Activated CD4-positive, alpha-beta T cell treated with anti-CD3 and anti-CD28 coated beads, Interleukin-2, Interleukin-4, amounts not matched to agents 100 ng/mL and 50 ng/mL, durations not matched to agents 16 hours and 8 hours (primary cell): ENCODE data around the gene IZUMO1.
"Not testable (repeated sequence)": the region's sequence is repeated elsewhere in the genome, so short reads cannot be mapped to it uniquely, and the experiment has no call there.

Experiments used
- DNase-seq: peaks from one replicate; pipeline ENCODE4 v3.0.0-alpha.2; 2020; ENCODE audit warnings: low spot score

Gene IZUMO1

DNA sequence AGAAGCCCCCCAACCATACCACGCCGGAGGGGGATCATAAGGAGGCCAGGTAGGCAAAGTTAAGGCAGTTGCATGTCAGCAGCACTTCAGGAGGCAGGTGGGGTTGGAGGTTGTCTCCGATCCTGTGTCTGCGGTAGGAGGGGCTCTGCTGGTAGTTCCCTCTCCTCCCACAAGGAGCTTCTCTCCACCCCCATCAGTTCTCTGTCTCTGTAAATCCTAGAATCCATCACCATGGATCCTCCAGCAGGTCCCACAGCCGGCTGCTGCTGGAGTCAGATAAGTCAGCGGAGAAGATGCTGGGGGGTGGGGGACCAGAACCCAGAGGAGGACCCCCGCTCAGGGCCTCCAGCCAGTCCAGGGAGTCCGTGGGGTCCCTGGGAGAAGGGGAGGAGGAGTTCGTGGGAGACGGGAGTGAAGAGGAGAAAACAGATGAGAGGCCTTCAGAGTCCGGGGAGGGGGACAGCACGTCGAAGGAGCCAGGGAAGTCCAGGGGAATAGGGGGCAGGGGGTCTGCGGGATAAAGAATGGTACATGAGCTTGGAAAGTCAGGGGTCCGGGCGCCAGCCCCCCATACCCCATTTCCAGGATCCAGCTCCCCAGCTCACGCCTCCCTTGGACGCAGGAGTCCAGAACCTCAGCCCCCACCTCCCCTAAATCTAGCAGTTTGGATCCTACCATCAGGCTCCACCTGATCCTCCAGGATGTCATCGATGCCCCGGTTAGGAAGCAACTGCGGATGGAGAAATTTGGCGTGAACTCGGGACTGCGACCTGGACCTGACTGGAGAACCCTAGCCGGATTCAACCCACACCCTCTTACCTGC is 33.5 kb downstream of the IZUMO1 start:
- no peak for DNase-seq

DNA sequence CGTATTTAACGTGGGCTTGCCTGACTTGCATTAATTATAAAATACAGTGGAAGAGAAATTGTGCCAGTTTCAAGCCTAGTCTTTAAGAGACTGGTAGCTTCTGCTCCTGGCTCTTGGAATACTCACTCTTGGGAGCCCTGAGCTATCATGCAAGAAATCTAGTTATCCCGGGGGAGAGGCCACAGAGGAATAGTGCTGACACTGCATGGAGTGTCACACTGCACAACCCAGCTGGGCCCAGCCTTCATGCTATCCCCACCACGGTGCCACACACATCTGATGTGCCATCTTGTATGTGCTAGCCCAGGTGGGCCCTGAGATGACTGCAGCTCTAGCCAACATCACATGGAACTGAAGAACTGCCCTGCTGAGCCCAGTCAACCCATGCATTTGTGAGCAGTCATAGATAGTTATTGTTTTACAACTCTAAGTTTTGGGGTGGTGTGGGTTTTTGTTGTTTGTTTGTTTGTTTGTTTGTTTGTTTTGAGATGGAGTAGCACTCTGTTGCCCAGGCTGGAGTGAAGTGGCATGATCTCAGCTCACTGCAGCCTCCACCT is 35.5 kb downstream of the IZUMO1 start:
- DNase-seq, result no peak

DNA sequence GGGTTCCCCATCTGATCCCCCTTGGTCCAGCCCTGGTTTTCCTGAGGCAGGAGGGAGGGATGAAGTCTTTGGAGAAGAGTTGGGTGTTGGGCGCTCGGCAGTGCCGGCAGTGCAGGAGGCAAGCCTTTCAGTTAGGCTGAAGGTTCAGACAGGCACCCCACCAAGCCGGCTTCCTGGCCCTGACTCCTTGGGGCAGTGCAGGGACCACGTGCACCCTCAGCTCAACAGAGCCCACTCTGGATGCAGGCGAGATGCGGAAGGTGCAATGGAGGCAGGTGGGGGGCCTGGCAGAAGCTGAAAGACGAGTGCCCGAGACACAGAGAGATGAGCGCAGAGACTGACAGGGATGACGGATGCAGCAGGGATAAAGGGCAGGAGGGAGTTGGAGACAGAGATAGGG is 38.2 kb downstream of the IZUMO1 start:
- DNase-seq, result no peak

DNA sequence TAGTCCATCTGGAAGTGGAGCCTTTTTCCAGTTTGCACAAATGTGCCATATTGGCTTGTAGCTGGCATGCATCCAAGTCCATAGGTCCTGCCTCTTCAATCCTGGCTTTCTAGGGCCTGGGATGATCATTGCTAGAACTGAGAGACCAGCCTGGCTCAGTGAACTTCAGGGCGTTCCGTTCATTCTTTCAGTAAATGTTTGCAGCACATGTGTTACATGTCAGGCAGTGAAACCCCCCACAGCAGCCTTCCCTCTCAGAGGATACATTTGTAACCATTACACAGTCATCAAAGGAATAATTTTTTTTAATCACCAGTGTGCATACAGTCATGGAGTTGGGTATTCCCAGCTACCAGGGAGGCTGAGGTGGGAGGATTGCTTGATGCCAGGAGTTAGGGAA is 41.3 kb downstream of the IZUMO1 start:
- DNase-seq, result no peak

DNA sequence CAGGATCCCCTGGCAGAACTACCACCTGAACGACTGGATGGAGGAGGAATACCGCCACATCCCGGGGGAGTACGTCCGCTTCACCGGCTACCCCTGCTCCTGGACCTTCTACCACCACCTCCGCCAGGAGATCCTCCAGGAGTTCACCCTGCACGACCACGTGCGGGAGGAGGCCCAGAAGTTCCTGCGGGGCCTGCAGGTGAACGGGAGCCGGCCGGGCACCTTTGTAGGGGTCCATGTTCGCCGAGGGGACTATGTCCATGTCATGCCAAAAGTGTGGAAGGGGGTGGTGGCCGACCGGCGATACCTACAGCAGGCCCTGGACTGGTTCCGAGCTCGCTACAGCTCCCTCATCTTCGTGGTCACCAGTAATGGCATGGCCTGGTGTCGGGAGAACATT is 43.4 kb downstream of the IZUMO1 start:
- no peak for DNase-seq

DNA sequence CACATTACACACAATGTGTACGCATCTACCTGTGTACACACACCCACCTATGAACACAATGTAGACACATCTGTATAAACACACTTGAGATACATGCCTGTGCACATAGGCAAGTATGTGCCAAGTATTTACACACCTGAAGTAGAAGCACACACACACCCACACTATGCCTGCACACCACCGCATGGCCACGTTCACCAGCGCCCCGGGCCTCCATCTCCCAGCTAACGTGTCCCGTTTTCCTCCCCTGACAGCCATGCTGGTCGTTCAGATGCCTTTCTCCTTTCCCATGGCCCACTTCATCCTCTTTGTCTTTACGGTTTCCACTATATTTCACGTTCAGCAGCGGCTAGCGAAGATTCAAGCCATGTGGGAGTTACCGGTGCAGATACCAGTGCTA is 44.0 kb downstream of the IZUMO1 start:
- no peak for DNase-seq

DNA sequence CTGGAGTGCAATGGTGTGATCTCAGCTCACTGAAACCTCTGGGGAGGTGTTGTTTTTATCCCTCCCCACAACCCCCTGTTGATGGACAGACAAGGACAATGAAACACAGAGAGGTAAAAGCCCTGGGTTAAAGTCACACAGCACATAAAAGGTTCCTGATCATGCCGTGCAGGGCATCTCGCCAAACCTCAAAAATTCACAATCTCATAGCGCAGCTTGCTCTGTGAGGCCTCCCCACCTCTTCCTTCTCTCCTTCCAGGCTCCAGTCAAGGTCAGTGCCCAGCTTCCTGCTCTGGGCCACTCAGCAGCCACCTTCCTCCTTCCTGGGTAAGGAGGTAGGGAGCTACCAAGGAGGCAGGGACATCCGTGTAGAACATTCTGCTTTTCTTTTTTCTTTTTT is 48.7 kb downstream of the IZUMO1 start:
- DNase-seq, result no peak

DNA sequence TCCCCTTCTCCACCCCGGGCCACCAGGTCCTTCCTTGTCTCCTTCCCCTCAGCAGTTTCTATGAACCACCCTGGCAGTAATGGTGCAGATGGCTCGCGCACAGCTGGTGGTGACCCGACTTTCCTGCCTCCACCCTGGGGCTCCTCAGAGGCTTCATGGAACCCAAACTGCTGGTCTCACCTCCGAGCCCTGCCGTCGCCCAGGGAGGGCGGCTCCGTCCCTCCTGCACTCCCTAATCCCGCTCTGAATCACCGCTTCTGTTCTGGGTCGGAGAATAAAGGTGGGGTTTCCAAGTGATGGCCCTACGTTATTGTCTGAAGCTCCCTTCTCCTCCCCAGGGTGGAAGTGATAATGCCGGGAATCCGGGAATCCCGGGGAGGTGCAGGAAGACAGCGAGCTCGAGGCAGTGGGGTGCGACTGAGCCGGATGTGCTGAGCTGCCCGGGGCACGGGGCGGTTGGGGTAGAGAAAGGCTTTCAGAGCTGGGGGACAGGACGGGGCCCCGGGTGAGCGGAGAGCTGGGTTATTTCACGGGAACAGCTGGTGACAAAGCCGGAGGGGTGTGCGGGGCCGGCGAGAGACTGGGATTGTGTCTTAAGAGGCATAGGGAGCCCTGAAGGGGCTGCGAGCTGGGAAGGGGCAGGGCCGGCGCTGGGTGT is 50.2 kb downstream of the IZUMO1 start:
- no peak for DNase-seq

DNA sequence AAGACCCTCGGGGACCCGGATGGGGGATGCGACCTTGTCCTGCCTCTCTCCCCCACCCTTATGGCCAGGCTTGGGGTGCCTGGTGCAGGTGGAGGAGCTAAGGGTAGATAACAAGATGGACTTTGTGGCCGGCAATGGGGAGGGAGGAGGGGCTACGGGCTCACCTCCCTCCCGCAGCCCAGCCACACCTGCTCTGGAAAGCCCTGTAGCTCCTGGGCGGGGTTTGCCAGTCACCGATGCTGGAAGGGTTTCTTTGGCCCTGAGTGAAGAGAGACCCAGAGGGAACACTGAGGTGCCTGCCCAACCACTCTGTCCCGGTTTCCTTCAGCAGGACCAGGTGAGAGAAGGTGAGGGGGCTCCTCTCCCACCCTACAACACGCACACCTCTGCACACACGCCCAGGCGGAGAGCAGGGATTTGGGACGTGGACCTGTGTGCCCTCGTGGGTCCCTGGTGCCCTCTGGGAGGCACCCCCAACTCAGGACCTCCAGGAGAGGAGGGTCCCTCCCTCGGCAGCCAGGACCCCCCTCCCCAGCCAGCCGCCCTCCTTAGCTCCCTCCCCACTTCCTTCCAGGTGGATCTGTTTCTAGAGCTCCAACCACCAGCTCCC is 50.9 kb downstream of the IZUMO1 start, which contains the start of gene FUT2:
FUT2 (plus strand) TSS at position 229 of the 610 bp plus-strand sequence. CDS start 6,986 bp downstream, outside the sequence.
- no peak for DNase-seq

DNA sequence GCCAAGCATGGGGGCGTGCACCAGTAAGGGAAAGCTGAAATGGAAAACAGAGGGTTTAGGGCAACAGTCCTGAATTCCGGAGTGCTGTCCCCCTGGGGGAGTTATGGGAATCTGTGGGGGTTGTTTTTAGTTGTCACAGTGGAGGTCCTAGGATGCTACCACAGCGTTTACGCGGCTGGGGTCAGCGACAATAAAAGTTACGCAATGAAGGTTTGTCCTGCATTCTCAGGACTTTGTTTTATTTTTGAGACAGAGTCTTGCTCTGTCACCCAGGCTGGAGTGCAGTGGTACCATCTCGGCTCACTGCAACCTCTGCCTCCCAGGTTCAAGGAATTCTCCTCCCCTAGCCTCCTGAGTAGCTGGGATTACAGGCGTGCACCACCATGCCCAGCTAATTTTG is 53.1 kb downstream of the IZUMO1 start:
- DNase-seq, result not testable (repeated sequence)
